Measurements from ENCODE around the gene DISP3.

- no peak for TF ChIP-seq EZH2 (IDR thresholded peaks at IDR 0.05; ENCODE audit: insufficient read depth, poor library complexity, severe bottlenecking)
- no peak for TF ChIP-seq EZH2phosphoT487 (IDR thresholded peaks at IDR 0.05; ENCODE audit: insufficient read depth, low read depth)
Measured at GRCh38 chr1:11495579-11495978, 16.6 kb downstream of the DISP3 start.

Data from GM23248 (cell line).